Sigmoid colon (tissue), 4 donors: ENCODE measurements around the gene HOXA11.

Source experiments
- EP300 ChIP-seq, 4 donors: sonication (generic); formaldehyde crosslinking; IDR thresholded peaks; one replicate each; pipeline ENCODE4 v1.6.1; 2017; ENCODE audit warnings: antibody characterized with exemption in 4 of 4
- POLR2A ChIP-seq, 2 donors: fragments of 450-650 bp; IDR thresholded peaks; one replicate each; pipeline ENCODE4 v1.6.1; 2016; ENCODE audit warnings: antibody characterized with exemption in 2 of 2, mild to moderate bottlenecking in 2 of 2, moderate library complexity in 2 of 2
- TF ChIP-seq, protein P1 (sequence below), 4 experiments: fragments of 450-650 bp in 3 of 4; fragments of 200-600 bp in 1 of 4; IDR thresholded peaks; one replicate each; pipeline ENCODE4 v1.5.1; 2016 to 2019; ENCODE audit warnings: antibody characterized with exemption in 4 of 4, mild to moderate bottlenecking in 3 of 4, moderate library complexity in 2 of 4

DNA sequence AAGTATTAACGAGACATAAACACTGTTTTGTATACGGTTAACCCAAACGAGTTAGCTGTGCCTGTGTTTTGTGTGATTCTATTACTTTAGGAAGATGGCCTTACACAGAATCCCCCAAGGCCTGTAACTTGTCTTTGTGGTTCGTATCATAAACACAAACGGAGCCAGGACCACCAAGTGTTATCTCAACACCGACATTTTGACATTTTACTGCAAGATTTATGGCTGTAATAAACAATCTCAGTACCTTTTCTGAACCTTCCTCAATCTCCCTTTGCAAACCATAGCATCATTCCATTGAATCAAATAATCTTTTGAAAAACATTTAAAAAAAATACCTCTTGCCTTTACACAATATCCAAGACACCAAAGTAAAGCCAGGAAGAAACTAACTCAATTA is 52.1 kb downstream of the HOXA11 start:
- TF ChIP-seq, protein P1, sequence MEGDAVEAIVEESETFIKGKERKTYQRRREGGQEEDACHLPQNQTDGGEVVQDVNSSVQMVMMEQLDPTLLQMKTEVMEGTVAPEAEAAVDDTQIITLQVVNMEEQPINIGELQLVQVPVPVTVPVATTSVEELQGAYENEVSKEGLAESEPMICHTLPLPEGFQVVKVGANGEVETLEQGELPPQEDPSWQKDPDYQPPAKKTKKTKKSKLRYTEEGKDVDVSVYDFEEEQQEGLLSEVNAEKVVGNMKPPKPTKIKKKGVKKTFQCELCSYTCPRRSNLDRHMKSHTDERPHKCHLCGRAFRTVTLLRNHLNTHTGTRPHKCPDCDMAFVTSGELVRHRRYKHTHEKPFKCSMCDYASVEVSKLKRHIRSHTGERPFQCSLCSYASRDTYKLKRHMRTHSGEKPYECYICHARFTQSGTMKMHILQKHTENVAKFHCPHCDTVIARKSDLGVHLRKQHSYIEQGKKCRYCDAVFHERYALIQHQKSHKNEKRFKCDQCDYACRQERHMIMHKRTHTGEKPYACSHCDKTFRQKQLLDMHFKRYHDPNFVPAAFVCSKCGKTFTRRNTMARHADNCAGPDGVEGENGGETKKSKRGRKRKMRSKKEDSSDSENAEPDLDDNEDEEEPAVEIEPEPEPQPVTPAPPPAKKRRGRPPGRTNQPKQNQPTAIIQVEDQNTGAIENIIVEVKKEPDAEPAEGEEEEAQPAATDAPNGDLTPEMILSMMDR (IDR thresholded peaks at IDR 0.05): no peak
- no peak for TF ChIP-seq EP300 (IDR thresholded peaks at IDR 0.05)
- no peak for TF ChIP-seq POLR2A (IDR thresholded peaks at IDR 0.05)
